Hepatocyte (in vitro differentiated cells): ENCODE measurements around the gene JCAD. TPM values are rescaled to one million over a fixed set of nuclear protein-coding genes. Genes with fewer than 3 reads are reported as not detected.
A peak's percentile ranks its signal among the peaks of the same experiment; 100 is the strongest.

Experiments used
- DNase-seq: peaks from one replicate; pipeline ENCODE4 v3.0.0-alpha.2; 2016; ENCODE audit warnings: low spot score
- H2AFZ ChIP-seq: fragments of 200-600 bp; sonication (generic); 2 replicates; pipeline ENCODE4 v1.6.0; 2016; ENCODE audit warnings: antibody characterized with exemption, mild to moderate bottlenecking
- H3K27ac ChIP-seq: fragments of 200-600 bp; sonication (generic); 2 replicates; pipeline ENCODE4 v1.5.1; 2016; ENCODE audit warnings: mild to moderate bottlenecking
- H3K27me3 ChIP-seq: fragments of 200-600 bp; sonication (generic); 2 replicates; pipeline ENCODE4 v1.6.1; 2016
- H3K36me3 ChIP-seq: fragments of 200-600 bp; sonication (generic); replicated peaks from 2 replicates; pipeline ENCODE4 v1.5.1; 2016; ENCODE audit warnings: low read depth; ENCODE audit not compliant: insufficient read depth
- H3K4me1 ChIP-seq: fragments of 200-600 bp; sonication (generic); 2 replicates; pipeline ENCODE4 v1.5.1; 2016; ENCODE audit warnings: mild to moderate bottlenecking, moderate library complexity; ENCODE audit not compliant: insufficient read depth
- H3K4me2 ChIP-seq: fragments of 200-600 bp; sonication (generic); 2 replicates; pipeline ENCODE4 v1.6.0; 2016
- H3K4me3 ChIP-seq: fragments of 200-600 bp; sonication (generic); 2 replicates; pipeline ENCODE4 v1.5.1; 2016; ENCODE audit warnings: mild to moderate bottlenecking
- H3K79me2 ChIP-seq: fragments of 200-600 bp; sonication (generic); 2 replicates; pipeline ENCODE4 v1.6.0; 2017; ENCODE audit warnings: mild to moderate bottlenecking
- H3K9me2 ChIP-seq: fragments of 200-600 bp; sonication (generic); replicated peaks from 2 replicates; pipeline ENCODE4 v1.6.0; 2017; ENCODE audit warnings: mild to moderate bottlenecking; ENCODE audit not compliant: insufficient read depth
- H3K9me3 ChIP-seq: fragments of 200-600 bp; sonication (generic); 2 replicates; pipeline ENCODE4 v1.5.1; 2016; ENCODE audit warnings: low read depth, mild to moderate bottlenecking
- H4K20me1 ChIP-seq: fragments of 200-600 bp; sonication (generic); 2 replicates; pipeline ENCODE4 v1.6.0; 2016; ENCODE audit warnings: mild to moderate bottlenecking; ENCODE audit not compliant: insufficient read depth, poor library complexity, severe bottlenecking
- EZH2 ChIP-seq: fragments of 200-600 bp; sonication (generic); IDR thresholded peaks from 2 replicates; pipeline ENCODE4 v1.6.1; 2016; ENCODE audit warnings: antibody characterized with exemption, mild to moderate bottlenecking, borderline replicate concordance
- EZH2phosphoT487 ChIP-seq: fragments of 200-600 bp; sonication (generic); IDR thresholded peaks from one replicate; pipeline ENCODE4 v1.6.1; 2018; ENCODE audit warnings: antibody characterized with exemption, mild to moderate bottlenecking, low read depth, moderate library complexity; ENCODE audit not compliant: unreplicated experiment, severe bottlenecking
- WGBS: methylation state at CpG from one replicate; pipeline ENCODE4 v1.1.6; 2016; ENCODE audit warnings: low lambda C conversion rate; ENCODE audit errors: missing lambda C conversion rate; 5-methylcytosine and 5-hydroxymethylcytosine counted together
- polyA plus RNA-seq: library from polyadenylated mRNA; unstranded; fragments of >200 nt; fragmentation: Nextera tagmentation; extraction: Ambion mirVana; gene quantifications from 2 replicates; pipeline ENCODE4 v1.2.1, GENCODE V29; 2016
- total RNA-seq: library from RNA; depleted of rRNA; stranded (reverse); fragments of >200 nt; gene quantifications from 2 replicates; pipeline ENCODE4 v1.2.3, GENCODE V29; 2014
- TF ChIP-seq, protein P1 (sequence below): fragments of 200-600 bp; sonication (generic); IDR thresholded peaks from 2 replicates; pipeline ENCODE4 v1.5.1; 2016; ENCODE audit warnings: antibody characterized with exemption, mild to moderate bottlenecking; ENCODE audit not compliant: poor library complexity

The JCAD gene
- total and polyA plus RNA-seq, 2 experiments from 2014 or later = 7.0 to 12.8 TPM

DNA sequence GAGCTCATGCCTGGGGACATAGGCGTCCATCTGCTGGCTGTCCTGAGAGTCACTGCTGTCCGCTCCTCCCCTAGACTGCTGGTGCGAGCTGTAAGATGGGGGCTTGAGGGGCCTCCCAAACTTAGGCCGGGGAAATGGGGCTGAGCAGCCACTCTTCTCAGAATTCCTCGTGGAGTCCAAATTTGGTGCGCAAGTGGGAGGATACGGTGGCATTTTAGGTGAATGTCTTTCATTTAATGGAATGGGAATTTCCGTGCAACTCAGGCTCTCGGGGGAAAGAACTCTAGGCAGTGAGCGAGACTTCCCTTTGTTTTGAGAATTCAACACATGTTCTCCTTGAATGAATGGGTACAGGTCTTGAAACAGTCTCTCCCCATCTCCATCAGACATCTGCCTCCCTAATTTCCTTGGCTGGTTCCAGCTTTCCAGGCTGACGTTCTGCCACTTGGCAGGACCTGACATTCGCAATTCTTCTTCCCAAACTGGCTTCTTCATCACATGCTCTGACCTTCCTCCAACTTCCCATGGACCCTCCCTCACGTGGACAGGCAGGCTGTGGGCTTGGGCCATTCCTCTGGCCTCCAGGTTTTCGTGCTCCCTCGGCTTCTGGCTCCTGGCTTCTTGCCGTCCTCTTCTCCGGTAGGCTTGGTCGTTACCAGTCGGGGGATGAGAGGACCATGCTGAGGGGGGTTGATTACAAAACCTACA, 30.1 kb downstream of the JCAD start:
- TF ChIP-seq, protein P1, sequence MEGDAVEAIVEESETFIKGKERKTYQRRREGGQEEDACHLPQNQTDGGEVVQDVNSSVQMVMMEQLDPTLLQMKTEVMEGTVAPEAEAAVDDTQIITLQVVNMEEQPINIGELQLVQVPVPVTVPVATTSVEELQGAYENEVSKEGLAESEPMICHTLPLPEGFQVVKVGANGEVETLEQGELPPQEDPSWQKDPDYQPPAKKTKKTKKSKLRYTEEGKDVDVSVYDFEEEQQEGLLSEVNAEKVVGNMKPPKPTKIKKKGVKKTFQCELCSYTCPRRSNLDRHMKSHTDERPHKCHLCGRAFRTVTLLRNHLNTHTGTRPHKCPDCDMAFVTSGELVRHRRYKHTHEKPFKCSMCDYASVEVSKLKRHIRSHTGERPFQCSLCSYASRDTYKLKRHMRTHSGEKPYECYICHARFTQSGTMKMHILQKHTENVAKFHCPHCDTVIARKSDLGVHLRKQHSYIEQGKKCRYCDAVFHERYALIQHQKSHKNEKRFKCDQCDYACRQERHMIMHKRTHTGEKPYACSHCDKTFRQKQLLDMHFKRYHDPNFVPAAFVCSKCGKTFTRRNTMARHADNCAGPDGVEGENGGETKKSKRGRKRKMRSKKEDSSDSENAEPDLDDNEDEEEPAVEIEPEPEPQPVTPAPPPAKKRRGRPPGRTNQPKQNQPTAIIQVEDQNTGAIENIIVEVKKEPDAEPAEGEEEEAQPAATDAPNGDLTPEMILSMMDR = no peak
- TF ChIP-seq EZH2phosphoT487 = no peak
- TF ChIP-seq EZH2 = no peak
- Histone ChIP-seq H3K9me2 (no peaks in the 10 kb centered on the region), H3K79me2 (no peaks in the 10 kb centered on the region), H2AFZ (no peak overlapping the region), H3K4me2 (no peak overlapping the region), H3K4me3 (no peak overlapping the region), H3K27ac (peak overlapping the region; percentile 80), H3K9me3 (no peaks in the 10 kb centered on the region), H4K20me1 (no peaks in the 10 kb centered on the region), H3K4me1 (peaks cover 11% of the 10 kb centered on the region), H3K36me3 (no peaks in the 10 kb centered on the region), H3K27me3 (no peaks in the 10 kb centered on the region)
- 95% methylated on average over 19 of the region's 19 CpGs for WGBS
- DNase-seq = no peak

DNA sequence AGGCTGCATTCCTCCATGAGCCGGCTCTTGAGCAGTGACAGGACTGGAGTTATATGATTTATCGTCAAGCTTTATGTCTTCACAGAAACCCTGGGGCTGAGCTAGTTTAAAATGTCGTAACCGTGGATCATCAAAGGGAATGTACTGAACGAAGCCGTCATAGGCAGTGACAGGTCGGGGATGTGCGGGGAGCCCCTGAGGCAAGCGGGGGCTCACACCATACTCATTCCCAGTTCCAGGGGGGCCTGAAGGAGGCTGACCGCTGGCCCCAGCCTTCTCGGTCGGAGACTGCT, 30.7 kb downstream of the JCAD start:
- H3K36me3 ChIP-seq = no peaks in the 10 kb centered on the region
- peaks cover 11% of the 10 kb centered on the region for H3K4me1 ChIP-seq
- no peak overlapping the region for H3K4me2 ChIP-seq
- H4K20me1 ChIP-seq = no peaks in the 10 kb centered on the region
- H3K9me2 ChIP-seq = no peaks in the 10 kb centered on the region
- no peak overlapping the region for H2AFZ ChIP-seq
- no peak overlapping the region for H3K4me3 ChIP-seq
- DNase-seq = peak; percentile 71
- no peaks in the 10 kb centered on the region for H3K9me3 ChIP-seq
- H3K27me3 ChIP-seq = no peaks in the 10 kb centered on the region
- no peaks in the 10 kb centered on the region for H3K79me2 ChIP-seq
- TF ChIP-seq, protein P1 = no peak
- no peak for TF ChIP-seq EZH2phosphoT487
- no peak for TF ChIP-seq EZH2
- WGBS = 59% methylated on average over 12 of the region's 12 CpGs
- H3K27ac ChIP-seq = peak overlapping the region; percentile 80

DNA sequence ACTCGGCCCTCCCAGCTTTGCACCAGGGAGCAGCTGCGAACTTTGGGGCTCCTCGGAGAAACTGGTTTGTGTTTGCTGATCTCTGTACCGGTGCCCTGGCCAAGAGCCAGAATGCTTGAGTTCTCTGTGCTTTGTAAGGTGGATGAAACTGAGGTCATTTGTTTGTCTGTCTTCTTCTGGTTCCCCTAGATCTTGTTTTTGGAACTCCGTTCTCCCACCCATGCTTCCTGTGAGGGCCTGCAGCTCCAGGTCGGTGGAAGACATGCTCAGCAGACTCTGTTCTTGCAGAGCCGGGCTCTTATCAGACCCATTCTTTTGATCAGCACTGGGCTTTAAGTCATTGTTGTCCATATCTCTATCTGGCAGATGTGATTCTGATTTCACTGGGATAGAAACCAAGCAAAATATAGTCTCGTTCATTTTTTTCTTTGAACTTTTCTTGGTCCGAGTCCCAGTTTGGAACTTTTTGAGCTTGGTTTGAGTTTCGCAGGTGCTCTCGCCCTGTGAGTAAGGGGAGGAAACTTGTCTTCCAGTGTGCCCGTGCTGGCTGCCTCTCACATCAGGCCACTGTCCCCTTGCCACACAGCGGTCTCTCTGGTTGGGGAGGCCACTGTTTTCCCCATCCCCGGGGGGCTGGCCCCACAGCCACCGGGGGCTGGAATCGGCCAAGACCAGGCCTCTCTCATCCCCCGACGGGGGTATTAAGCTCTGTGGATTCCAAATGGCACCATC, 31.2 kb downstream of the JCAD start:
- Histone ChIP-seq H3K9me2 (no peaks in the 10 kb centered on the region), H3K4me2 (peak overlapping the region; percentile 18), H2AFZ (no peak overlapping the region), H3K4me1 (peaks cover 11% of the 10 kb centered on the region), H4K20me1 (no peaks in the 10 kb centered on the region), H3K27ac (peak overlapping the region; percentile 57), H3K9me3 (no peaks in the 10 kb centered on the region), H3K4me3 (no peak overlapping the region), H3K27me3 (no peaks in the 10 kb centered on the region), H3K36me3 (no peaks in the 10 kb centered on the region), H3K79me2 (no peaks in the 10 kb centered on the region)
- WGBS = 66% methylated on average over 18 of the region's 18 CpGs
- peak; percentile 27 for DNase-seq
- TF ChIP-seq, protein P1 = no peak
- TF ChIP-seq EZH2 (no peak), EZH2phosphoT487 (no peak)
